LHCN-M2 (cell line): ENCODE results near the gene HOMER2. TPM values are rescaled to one million over a fixed set of nuclear protein-coding genes. Genes with fewer than 3 reads are reported as not detected.
"Not testable (repeated sequence)": the region's sequence is repeated elsewhere in the genome, so short reads cannot be mapped to it uniquely, and the experiment has no call there.

Experiments
- DNase-seq: peaks from one replicate; pipeline ENCODE4 v3.0.0-alpha.2; 2012; ENCODE audit warnings: low read depth
- total RNA-seq: library from RNA; depleted of rRNA; stranded (reverse); fragments of >200 nt; gene quantifications from 2 replicates; pipeline ENCODE4 v1.2.3, GENCODE V29; 2014

Gene HOMER2
- total RNA-seq, 1 experiment from 2014 or later = 23.7 TPM

- no peak for DNase-seq
These were observed 14.2 kb upstream of the HOMER2 start for GRCh38 chr15:82966671-82967071.

DNA sequence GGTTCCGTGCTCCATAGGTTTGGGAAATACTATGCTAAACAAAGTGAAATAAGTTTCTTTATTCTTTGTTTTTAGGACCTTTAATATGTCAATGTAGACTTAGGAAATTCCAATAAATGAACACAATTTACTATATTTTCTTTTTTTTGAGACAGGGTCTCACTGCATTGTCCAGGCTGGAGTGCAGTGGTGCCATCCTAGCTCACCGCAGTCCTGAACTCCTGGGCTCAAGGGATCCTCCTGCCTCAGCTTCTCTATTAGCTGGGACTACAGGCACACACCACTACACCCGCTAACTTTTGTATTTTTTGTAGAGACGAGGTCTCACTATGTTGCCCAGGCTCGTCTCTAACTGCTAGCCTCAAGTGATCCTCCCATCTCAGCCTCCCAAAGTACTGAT lies 12.4 kb upstream of the HOMER2 start:
- DNase-seq = no peak

DNA sequence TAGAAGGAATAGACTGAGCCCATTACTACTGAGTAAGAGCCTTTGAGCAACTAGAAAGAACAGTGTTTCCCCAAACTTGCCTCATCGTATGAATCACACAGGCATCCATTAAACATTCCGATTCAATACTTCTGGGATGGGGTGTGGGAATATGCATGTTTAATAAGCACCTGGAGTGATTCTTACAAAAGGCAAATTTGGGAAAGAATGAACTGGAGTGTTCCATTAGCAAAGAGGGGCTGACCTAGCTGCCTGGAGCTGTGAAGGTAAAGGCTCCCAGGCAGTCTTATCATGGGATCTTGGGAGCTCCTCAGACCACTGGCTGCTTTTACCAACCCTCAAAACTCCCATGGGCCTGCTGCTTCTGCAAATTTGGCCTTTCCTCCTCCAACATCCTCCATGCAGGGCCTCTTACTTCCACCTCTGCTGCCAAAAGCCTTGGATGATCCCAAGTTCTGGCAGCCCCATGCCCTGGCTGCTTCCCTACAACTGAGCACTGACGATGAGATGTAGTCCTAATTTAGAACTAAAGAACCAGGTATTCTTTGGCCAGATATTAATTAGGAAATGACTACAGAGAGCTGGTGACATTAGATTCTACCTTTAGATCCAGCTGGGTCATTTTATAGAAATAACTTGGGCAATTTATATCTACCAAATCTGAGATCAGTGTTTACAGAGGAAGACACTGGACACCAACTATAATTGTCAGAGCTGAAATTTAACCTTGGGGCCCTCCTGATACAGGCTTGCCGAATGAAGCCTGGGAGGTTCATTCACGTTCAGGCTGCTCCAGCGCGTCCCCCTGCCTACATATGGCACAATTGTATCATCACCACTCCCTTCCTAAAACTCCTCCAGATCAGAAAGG lies 11.2 kb upstream of the HOMER2 start:
- DNase-seq = no peak

GRCh38 chr15:82960766-82961165 lies 8.2 kb upstream of the HOMER2 start:
- no peak for DNase-seq

GRCh38 chr15:82959423-82959822 lies 6.9 kb upstream of the HOMER2 start:
- DNase-seq = no peak

- DNase-seq = no peak
These were observed 6.1 kb upstream of the HOMER2 start for GRCh38 chr15:82958638-82959037.

- peak; percentile 34 for DNase-seq
These were observed 905 bp downstream of the HOMER2 start for GRCh38 chr15:82951472-82952157.

GRCh38 chr15:82950746-82951370 lies 1.7 kb downstream of the HOMER2 start:
- DNase-seq = no peak

- DNase-seq = no peak
These were observed 2.2 kb downstream of the HOMER2 start for GRCh38 chr15:82950295-82950694.

DNA sequence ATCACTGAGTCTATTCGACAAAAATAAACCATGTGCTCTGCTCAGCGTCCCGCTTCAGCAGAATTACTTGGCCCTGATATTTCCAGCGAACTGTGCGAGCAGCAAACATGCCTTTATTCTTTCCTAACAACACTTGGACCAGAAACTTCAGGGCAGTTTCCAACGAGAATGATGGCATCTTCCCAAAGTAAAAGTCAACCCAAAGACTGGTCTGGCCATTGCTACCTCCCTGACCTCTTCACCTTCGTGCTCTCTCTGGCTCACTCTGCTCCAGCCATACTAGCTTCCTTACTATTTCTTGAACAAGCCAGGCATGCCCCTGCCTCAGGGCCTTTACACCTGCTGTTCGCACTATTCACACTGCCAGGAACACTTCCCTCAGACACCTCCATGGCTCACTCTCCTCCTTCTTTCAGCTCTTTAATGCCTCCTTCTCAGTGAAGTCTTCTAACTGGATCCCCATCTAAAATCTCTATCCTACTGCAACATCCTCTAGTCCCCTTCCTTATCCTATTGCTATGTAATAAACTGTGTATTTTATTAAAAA lies 6.3 kb downstream of the HOMER2 start:
- no peak for DNase-seq

DNA sequence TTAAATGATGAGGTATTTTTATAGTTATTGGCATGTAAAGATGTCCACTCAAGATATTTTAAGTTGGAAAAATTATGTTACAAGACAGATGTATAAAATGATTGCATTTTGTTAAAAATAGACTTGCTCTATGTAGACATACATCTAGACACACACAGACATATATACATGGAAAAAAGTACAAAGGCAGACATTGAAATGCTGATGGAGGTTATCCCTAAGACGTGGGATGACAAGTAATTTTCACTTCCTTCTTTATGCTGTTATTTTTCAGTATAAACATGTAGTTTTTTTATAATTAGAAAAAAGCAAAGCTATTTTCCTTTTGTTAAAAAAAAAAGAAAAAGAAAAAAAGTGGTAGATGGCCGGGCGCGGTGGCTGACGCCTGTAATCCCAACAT lies 7.2 kb downstream of the HOMER2 start:
- DNase-seq = no peak

GRCh38 chr15:82944821-82945220 lies 7.7 kb downstream of the HOMER2 start:
- DNase-seq = peak; percentile 91

- no peak for DNase-seq
These were observed 8.5 kb downstream of the HOMER2 start for GRCh38 chr15:82944056-82944455.

DNA sequence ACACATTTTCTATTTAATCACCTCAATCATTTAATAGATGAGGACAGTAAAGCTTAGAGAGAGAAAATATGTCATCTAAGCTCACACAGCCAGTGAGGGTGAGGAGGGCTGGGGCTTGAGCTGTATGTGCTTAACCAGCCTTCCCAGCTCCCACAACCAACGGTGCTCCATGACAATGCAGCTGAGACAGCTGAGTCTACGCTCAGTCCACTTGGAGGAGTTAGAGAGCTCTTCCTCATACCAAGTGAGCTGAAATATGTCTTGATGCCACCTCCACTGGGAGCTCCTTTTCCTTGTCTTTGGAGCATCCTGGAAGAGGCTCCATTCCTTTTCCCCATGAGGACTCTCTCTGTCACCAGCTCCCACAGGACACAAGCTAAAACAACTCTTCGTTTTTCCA lies 9.3 kb downstream of the HOMER2 start:
- DNase-seq = peak; percentile 47

- peak; percentile 82 for DNase-seq
These were observed 9.8 kb downstream of the HOMER2 start for GRCh38 chr15:82942691-82943090.

GRCh38 chr15:82939678-82940077 lies 12.8 kb downstream of the HOMER2 start:
- not testable (repeated sequence) for DNase-seq

- no peak for DNase-seq
These were observed 14.8 kb downstream of the HOMER2 start for GRCh38 chr15:82937712-82938058.

GRCh38 chr15:82936966-82937711 lies 15.4 kb downstream of the HOMER2 start:
- peak; percentile 73 for DNase-seq

GRCh38 chr15:82935382-82935781 lies 17.1 kb downstream of the HOMER2 start:
- no peak for DNase-seq

GRCh38 chr15:82934100-82934880 lies 18.2 kb downstream of the HOMER2 start:
- DNase-seq = no peak

GRCh38 chr15:82933576-82933975 lies 18.9 kb downstream of the HOMER2 start:
- DNase-seq = no peak
